GM19240 (cell line): ENCODE results near the gene ELMO1.

Experiments used
- DNase-seq: peaks from one replicate; pipeline ENCODE4 v3.0.0; 2011; ENCODE audit warnings: low spot score; ENCODE audit not compliant: insufficient read length

ELMO1 gene

DNA sequence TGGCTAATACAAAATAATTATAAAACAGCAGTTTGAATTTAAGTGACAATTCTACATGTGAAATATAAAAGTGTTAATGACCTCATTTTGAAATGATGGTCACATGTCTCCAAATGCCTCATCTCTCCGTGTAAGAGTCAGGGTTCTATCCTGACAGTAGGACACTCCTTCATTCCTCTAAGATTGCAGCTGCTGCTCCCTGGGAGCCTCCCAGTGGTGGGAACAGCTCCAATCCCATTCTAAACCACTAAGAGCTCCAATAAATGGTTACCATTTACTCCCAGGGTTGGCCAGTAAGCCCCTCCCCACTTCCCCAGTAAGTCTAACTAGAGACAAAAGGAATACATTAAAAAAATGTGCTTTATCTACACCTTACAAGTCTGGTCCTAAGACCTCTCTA lies 379.8 kb downstream of the ELMO1 start:
- DNase-seq = no peak

DNA sequence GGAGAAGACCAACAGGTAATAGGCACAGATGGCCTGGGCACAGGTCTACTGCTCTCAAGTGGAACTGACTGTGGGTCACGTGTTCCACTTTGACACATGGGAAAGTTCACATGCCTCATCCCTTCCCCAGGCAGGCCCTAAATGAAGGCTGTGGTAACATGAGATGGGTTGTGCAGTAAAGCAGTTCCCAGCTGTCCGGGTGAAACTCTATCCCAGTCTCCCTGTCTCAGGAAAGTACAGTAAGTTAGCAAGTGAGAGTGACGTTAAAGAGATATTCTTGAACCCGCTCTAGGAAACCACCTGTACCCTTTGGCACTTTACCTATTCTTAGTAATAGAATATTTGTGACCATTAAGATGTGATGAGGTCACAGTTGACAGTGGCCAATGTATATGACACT lies 380.6 kb downstream of the ELMO1 start:
- DNase-seq = no peak

DNA sequence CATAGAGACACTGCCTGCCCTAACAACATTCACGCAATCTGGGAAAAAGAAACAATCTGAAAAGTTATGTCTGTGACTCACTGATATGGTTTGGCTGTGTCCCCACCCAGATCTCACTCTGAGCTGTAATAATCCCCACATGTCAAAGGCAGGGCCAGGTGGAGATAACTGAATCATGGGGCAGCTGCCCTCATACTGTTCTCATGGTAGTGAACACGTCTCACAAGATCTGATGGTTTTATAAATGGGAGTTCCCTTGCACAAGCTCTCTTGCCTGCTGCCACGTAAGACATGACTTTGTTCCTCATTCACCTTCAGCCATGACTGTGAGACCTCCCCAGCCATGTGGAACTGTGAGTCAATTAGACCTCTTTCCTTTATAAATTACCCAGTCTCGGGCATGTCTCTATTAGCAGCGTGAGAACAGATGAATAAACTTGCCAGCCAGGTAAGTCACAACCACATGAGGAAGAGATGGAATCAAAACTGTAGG lies 382.8 kb downstream of the ELMO1 start:
- no peak for DNase-seq

DNA sequence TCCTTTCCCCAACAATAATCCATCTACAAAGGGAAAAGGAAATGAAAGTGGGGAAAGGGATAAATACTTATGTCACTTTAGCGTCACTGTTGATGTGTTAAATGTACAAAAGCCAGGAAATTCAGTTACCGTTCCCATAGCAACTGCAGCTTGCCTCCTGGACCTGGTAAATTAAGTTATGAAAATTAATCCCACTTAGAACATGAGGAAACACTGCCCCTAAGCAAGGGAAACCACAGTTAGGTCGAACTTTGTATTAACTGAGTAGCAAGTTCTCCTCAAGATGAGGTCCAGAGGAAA lies 386.2 kb downstream of the ELMO1 start:
- DNase-seq = no peak

DNA sequence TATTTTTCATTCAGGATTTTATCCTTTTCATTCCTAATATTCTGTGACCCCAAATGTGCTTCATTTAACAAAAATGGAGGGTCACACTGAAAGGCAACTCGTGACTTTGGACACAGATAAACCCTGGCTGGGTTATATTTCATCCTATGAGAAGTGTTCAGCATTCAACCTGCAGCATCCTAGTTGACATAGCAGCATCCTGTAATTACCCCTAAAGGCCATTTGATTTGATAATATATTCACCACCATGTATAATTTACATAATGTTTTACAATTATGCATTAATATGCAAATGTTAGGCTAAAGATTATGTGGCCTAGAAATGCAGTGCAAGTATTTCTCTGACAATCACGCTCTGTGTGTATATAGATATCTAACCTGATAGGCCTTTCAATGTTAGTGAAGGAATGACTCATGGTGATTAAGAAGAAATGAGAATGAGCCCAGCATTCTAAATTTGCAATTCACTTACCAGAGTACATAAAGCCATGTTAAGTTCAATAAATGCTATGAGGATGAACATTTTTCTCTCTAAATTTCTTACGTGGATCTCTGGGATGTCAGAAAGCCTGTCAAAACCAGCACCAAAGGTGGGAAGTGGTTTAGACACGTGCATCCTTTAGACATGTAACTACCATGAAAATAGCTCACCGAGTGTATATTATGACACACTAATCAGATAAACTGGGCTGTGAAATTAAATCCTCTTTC lies 386.7 kb downstream of the ELMO1 start:
- DNase-seq = no peak

DNA sequence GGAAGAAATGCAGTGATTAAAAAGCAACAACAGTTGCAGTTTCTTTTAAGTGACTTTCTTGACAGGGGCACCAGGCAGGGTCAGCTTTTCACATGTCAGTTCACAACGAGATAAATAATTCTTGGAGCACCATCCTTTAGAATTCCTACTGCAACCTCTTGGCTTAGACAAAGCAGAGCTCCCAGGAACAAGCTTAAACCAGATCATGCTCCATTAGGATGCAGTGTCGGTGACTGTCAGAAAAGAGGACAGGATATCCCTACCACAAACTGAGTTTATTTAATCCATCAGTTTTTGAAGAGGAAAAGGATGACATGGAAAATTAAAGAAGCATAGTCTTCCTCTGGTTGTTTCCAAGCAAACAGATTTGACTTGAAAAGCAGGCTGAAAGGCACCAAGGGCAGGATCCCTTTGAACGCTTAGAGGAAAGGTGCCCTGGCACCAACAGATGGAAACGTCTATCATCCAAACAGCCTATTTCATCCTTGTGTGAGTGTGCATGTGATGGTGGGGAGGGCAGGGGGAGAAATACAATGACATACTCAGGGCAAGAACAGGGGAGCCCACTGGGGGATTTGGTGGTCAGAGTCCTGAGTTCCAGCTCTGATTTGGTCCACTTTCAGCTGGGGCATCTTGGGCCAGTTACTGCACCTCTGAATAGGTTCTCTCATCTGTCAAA lies 392.3 kb downstream of the ELMO1 start:
- DNase-seq = no peak

DNA sequence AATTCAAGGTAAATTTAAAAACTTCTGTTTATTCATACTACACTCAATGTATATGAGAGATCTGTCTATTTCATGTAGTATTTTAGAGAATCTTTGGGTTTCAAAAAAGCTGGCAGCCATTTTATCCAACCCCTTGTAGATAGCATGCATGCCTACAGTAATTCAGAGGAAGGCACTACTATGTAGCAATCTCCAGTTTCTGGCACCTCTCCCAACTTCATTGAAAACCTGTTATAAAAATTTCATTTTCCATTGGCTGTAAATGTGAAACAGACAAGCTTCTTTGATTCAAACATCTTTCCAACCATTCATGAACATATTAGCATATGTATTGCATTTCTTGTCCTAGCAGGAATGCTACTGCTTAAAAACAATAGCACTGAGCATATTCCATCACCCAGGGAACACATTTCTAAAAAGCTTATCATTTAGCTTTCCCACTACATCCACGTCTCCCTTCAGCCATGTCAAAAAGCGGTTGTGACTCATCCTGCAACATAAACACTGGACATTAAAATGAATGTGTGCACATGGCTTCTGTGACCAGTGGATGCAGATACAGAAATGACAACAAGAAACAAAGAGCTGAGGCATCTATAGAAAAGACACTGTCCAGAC lies 393.9 kb downstream of the ELMO1 start:
- DNase-seq = no peak

DNA sequence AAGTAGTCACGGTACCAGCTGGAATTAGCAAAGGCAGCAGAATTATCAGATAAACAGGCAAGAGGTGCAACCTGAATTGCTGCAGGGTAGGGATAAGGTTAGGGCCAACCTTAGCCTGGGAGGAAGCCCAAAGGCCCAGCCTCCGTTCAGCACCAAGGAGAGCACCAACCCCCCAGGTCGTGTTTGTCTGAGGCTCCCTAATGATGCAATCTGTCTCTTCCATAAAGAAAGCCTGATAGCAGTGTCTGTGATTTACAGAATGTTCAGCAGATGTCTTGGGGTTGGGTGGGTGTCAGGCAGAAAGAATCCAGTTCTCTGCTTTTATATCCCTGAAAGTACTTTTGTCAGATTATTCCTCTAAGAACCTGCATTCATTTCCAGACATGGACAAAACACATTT lies 396.0 kb downstream of the ELMO1 start:
- no peak for DNase-seq

DNA sequence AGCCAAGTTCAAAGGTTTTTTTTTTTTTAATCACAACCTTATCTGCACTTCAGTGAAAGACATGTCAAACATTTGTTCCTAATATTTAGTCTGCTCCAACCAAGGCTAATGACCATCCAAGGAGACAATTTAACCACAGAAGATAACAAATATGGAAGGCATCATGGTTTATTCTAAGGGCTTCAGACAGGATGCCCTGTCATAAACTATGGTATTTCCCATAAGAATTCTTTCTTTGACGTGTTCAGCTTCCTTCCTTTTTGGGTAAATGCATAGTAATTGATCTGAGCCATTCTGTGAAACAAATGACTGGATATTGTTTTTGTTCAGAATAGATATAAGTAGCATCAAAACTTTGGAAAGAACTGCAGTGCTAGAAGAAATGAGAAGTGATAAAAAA lies 397.9 kb downstream of the ELMO1 start:
- DNase-seq = no peak

DNA sequence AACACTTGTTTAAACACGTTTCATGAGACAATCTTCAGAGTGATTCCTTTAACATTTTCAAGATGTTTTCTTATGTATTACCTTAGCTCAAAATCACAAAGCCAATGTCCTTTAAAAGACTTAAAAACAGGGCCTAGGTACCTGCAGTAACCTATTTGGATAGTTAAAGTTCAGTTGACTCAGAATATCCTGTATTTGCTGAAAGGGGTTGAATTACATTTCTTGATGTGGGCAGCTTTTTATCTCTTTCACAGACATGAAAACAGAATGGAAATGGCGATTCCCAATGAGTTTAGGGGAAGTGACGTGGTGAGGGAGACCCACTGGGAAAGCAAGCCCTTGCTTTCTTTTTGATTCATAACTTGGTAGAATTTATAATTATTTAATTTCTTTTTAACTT lies 400.0 kb downstream of the ELMO1 start:
- no peak for DNase-seq

DNA sequence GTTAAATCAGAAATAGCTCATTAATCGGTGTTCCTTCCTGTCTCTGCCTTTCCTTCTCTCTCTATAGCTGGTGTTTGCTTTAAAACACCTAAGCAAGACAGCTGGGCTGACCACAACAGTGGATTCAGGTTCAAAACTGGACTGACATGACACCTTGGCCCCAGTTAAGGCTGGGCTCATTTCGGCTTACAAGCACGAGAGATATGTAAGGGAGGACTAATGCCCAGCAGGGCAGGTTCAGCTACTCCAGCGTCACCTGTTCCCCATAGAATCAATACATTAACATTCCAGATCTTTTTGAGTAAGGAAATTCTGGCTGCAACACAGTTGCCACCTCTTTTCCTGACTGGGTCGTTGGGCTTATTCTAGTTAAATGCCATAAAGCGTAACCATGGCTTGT lies 401.4 kb downstream of the ELMO1 start:
- no peak for DNase-seq

DNA sequence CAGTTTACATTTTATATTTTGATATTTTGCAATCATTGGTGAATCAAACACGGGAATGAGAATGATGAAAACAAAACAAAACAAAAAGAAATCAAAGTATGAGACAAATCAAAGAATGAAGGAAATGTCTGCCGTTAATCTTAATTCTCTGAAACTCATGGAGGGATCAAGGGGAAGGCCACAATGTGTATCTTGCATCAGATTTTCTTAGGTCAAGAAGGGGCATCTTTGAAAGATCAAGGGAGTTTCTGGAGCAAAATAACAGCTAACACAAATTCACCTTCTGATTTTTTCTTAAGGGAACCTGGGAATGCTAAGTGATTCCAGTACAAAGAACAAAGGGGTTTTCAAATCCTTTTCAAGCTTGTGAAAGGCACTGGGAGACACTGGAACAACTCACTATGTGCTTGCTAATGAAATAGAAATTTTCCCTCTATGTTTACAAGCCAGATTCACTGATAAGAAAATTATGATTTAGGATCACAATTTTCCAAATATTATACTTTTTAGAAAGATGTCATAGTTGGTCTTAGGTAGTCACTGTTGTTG lies 402.1 kb downstream of the ELMO1 start:
- DNase-seq = no peak

DNA sequence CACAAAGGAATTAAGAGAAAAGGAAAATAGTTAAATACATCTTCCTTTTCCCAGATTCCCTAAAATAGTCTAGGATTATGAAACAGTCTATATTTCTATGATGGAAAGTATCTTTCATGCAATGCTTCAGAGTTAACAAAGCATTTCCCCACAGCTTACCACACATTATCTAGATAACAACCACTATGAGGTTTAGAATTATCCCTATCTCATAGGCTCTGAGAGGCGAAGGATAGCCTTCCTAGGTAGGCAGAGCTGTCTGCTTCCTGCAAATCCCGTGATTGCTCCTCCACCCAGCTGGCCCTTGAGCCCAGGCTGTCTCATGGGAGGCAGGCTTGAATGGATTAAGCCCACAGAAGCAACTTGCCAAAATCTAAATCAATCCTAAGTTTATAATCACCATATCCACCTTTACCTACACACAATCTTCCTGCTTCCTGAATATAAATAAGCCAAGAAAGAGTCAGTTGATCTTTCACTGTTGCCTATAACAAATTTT lies 402.9 kb downstream of the ELMO1 start:
- DNase-seq = no peak

DNA sequence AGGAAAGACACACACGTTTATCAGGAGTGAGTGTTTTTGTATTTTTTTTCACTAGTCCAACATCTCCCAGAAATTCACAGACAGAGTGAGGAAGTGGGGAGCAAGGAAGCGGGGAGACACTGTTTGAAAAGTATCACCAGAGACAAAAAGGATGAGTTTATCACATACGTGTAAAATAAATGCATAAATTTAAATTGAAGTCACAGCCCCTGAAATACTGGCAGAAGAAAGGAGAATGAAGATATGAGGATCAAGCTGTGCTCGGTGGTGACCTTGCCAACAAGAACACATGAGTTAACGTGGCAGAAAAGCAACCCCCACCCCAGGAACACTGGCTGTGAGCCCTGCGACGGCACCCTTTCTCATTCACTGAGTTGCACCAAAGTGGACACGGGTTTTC lies 407.2 kb downstream of the ELMO1 start:
- no peak for DNase-seq

DNA sequence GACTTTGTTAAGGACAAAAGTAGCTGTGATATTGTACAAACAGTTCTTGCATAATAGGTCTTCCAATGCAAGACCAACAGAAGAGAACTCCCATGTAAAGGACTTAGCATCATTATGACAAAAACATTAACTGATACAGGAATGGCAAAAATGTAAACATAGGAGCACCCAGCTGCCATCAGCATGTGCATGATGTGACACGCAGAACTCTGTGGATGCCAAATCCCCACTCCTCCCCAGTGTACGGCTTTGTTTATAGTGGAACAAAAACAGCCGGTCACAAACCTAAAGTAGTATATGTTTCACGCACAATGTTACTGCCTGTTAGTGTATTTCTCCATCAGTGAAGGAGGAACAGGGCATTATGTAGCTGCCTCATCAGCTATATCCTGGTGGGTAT lies 408.3 kb downstream of the ELMO1 start:
- DNase-seq = no peak

DNA sequence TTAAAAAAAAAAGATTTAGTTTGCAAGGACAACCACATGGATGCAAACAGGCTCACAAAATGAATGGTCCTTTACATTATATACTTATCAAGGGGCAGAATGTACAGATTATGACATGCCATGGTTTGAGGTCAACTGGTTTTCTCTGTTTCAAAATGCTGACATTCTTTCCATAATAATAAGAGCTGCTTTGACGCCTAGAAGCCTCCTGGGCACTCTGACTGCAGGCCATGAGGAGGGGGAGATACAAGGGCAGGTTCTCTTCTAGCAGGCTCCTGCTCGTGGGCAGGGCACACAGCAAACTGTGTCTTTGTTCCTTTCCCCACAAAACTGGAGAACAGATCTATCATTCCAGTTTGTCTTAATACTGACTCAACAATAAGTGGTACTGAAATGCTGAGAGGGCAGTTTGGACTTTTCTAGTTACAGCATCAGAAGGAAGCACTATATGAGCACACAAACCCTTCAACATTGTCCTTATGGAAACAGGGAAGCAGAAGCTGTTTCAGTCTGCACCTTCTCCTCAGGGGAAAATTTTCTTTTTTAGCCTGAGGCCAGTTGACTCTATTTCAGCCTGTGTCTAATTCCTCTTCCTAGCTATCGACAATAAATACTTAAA lies 409.4 kb downstream of the ELMO1 start:
- no peak for DNase-seq

DNA sequence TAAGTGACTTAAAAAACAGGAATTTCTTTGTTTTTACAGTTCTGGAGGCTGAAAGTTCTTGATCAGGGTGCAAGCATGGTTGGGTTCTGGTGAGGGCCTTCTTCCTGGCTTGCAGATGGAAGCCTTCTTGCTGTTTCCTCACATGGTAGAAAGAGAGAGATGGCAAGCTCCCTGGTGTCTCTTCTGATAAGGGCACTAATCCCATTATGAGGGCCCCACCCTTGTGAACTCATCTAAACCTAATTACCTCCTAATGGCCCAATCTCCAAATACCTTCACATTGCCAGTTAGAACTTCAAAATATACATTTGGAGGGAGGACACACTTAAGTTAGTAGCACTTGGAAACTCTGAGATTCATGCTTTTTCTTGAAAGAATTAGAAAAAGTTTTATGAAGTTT lies 410.0 kb downstream of the ELMO1 start:
- DNase-seq = no peak

DNA sequence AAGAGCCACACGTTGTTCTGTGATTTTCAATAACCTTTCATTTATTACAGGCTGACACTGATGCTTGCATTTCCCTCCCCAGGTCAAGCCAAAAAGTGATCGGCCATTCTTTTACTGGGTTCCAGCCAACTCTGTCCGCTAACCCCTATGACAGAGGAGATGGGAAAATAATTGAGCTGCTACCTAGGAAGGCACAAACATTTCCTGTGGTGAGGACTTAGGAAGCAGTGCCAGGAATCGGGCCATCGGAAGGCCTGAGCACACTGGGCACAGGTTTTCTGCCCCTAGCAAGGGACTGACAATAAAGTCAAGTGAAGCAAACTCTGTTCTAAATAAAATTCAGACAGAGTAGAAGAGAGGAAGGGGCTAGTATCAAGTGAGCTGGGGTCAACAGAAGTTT lies 411.4 kb downstream of the ELMO1 start:
- no peak for DNase-seq

DNA sequence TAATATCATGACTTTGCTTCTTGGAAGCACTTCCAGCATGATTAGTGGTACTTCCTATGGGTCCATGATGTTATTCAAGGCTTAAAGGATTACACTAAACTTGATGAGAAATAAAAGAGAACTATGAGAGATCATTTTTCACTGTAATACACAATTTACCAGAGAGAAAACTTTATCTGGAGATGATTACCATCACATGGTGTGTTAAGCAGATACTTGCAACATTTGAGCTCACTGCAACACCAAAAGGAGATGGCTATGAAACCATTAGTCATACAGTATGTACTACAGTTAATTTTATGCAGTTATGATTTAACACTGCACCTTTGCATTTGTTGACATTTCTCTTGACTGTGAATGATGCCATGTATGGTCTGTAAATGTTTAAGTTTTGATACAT lies 413.0 kb downstream of the ELMO1 start:
- no peak for DNase-seq

DNA sequence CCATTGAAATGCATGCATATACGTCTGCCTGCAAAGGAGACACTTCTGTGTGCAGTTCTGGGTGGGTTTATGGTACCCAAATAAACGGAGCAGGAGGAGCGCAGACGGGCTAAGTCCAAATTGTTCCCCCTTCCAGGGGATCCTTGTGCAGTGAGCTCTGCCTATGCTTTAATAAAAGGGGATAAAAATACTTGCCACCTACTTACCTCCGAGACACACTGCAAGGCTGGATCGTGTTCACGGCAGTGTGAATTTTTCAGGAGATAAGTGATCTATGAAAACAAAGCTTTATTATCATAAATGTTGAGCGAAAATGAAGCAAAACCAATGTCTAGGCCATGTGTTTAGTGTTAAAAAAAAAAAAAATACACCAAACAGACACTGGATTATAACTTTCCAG lies 415.5 kb downstream of the ELMO1 start:
- DNase-seq = no peak

DNA sequence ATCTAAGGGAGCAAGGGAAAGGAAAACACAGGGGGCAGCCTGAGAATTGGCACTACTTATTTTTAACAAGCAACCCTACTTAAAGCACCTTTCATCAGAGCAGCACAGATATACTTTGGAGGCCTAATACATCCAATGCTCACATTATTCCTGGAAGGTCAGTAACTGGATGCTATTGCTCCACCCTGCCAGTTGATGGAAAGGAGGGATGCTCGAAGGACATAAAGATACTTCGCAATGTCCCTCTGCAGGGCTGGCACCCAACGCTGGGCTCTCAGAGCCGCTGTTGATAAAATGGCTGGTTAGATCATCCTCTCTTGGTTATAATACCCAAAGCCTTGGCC lies 416.4 kb downstream of the ELMO1 start:
- DNase-seq = no peak

DNA sequence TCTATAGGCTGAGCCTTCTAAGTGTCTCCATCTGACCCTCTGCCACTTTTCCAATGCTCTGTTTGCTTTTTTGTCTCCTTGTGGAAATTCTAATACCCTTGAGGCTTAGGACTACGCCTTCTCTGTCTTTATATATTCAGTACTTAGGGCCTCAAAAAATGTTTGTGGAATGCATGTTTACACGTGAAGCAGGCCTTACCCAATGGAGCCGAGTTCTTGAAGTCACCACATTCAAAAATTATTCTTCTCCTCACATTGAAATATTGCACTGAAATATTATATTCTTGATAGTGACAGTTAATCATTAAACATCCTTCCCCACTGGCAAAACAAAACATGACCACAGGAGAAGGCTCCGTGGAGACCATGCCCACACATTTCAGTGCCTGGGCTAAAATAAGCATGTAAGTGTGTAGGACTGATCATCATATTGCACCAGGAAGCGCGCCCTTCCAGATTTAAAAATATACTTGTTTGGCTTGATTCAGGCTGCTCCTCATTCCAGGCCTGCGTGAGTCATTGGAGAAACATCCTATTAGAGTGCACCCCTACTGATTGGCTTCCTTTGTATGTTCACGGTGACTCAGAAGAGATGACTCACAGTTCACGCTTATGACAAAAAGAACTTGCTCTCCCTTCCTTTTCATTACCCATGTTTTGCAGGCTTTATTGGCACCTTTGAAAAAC lies 416.9 kb downstream of the ELMO1 start:
- DNase-seq = no peak
